ENCODE data around the gene HPSE2.

Gene HPSE2

GRCh38 chr10:98899018-98899417 lies 336.6 kb downstream of the HPSE2 start:
- H3K27ac ChIP-seq: no peak overlapping the region
- TF ChIP-seq CTCF (conservative IDR thresholded peaks at IDR 0.05): no peak
- no peak for TF ChIP-seq ZFX (IDR thresholded peaks at IDR 0.05)

- no peak for TF ChIP-seq ZFX (IDR thresholded peaks at IDR 0.05)
- no peak for TF ChIP-seq CTCF (conservative IDR thresholded peaks at IDR 0.05)
- no peak overlapping the region for H3K27ac ChIP-seq
Observed at GRCh38 chr10:98892523-98892922, 343.1 kb downstream of the HPSE2 start.

GRCh38 chr10:98886686-98887085 lies 349.0 kb downstream of the HPSE2 start:
- no peak for TF ChIP-seq CTCF (conservative IDR thresholded peaks at IDR 0.05)
- no peak overlapping the region for H3K27ac ChIP-seq

- no peak overlapping the region for H3K27ac ChIP-seq
Observed at GRCh38 chr10:98885378-98885777, 350.3 kb downstream of the HPSE2 start.

GRCh38 chr10:98881789-98882188 lies 353.9 kb downstream of the HPSE2 start:
- no peak overlapping the region for H3K27ac ChIP-seq
- no peak for TF ChIP-seq CTCF (conservative IDR thresholded peaks at IDR 0.05)
- no peak for TF ChIP-seq ZFX (IDR thresholded peaks at IDR 0.05)

More at GRCh38 chr10:98885378-98885777, 350.3 kb downstream of the HPSE2 start:
- TF ChIP-seq CTCF (conservative IDR thresholded peaks at IDR 0.05) (no peak), ZFX (IDR thresholded peaks at IDR 0.05) (no peak)

- no peak overlapping the region for H3K27ac ChIP-seq
- TF ChIP-seq ZFX (IDR thresholded peaks at IDR 0.05) (no peak), CTCF (conservative IDR thresholded peaks at IDR 0.05) (no peak)
Observed at GRCh38 chr10:98880971-98881370, 354.7 kb downstream of the HPSE2 start.

- H3K27ac ChIP-seq: no peak overlapping the region
- TF ChIP-seq CTCF (conservative IDR thresholded peaks at IDR 0.05): no peak
- TF ChIP-seq ZFX (IDR thresholded peaks at IDR 0.05): no peak
Observed at GRCh38 chr10:98878921-98879320, 356.7 kb downstream of the HPSE2 start.

Measured in C4-2B (cell line).